Kidney capillary endothelial cell (primary cell): ENCODE data around the gene OR10J5.
"Not testable (repeated sequence)": the region's sequence is repeated elsewhere in the genome, so short reads cannot be mapped to it uniquely, and the experiment has no call there.

Experiments used
- DNase-seq: peaks from one replicate; pipeline ENCODE4 v3.0.0-alpha.2; 2018; ENCODE audit warnings: low spot score

Gene OR10J5, protein sequence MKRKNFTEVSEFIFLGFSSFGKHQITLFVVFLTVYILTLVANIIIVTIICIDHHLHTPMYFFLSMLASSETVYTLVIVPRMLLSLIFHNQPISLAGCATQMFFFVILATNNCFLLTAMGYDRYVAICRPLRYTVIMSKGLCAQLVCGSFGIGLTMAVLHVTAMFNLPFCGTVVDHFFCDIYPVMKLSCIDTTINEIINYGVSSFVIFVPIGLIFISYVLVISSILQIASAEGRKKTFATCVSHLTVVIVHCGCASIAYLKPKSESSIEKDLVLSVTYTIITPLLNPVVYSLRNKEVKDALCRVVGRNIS

DNA sequence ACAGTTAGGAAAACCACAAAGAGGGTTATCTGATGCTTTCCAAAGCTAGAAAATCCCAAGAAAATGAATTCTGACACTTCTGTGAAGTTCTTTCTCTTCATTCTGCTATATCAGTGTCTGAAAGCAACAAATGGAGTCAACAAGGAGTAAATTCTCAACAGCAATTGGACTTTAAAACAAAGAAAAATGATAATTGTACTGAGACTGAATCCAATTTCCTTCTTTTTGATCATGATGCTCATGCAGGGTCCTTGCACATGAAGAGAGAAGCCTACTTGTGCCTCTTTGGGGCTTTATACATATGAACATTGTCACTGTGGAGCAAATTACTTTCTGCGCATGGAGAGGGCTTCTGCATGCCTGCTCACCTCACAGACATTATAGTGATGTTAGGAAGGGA, at the start of gene OR10J5:
Gene OR10J5 (minus strand): TSS at position 101 of the 400 bp plus-strand sequence. CDS start 0 bp downstream, at position 101.
- DNase-seq, result no peak

- no peak for DNase-seq
Measured at GRCh38 chr1:159584536-159584935, 48.7 kb upstream of the OR10J5 start.

DNA sequence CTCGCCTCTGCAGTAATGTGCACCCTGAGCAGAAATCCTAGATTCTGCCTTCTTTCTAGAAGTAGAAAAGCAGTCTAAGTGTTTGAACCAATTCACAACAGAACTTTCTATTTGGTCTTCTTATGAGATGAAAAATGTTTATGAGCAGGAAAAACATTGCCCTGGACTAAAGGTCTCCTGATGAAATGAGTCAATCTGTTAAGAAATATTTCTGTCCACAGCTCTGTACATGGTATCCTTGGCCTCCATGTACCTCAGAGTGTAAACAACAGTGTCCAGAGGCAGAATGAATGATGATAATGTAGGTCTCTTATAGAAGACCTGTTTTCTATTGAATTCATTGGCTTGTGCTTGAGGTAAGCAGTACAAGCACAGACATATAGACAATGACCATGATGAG, 45.6 kb upstream of the OR10J5 start:
- no peak for DNase-seq

- DNase-seq, result no peak
Measured at GRCh38 chr1:159580340-159580739, 44.5 kb upstream of the OR10J5 start.

- DNase-seq, result no peak
Measured at GRCh38 chr1:159577446-159577845, 41.6 kb upstream of the OR10J5 start.

DNA sequence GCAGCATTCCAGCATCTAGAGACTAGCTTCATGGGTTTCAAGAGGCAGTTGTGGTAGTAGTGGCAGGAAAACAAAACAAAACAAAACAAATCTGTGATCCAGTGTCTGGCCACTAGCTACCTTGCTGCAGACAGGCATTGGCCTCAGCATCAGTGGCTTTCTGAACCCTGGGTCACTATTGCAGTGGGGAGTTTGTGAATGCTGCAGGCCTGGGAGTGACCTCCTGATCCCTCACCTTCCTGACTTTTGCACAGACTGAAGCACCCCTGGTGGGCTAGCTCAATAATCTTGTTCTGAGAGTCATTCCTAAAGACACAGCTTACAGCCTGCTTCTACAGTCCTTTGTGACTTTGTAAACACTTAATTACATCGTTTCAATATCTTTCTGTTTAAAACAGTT, 26.9 kb upstream of the OR10J5 start:
- DNase-seq, result no peak

DNA sequence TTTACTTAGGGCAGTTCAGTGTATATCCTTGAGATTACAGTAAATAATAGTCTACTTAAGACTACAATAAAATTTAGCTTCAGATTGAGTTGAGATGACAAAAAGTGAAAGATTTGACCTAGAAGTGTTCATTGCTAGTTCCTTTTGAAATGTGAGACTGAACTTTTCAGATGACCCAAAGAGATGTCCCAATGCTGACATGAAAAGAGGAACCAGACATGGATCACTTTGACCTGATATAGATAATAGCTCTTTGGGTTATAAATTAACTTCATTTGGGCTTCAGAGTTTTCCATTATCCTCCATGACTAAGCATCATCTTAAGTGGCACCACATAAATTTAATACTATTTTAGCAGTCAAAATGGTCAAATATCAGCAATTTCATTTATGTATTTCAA, 25.7 kb upstream of the OR10J5 start:
- DNase-seq, result no peak

GRCh38 chr1:159560599-159560998, 24.8 kb upstream of the OR10J5 start:
- no peak for DNase-seq

DNA sequence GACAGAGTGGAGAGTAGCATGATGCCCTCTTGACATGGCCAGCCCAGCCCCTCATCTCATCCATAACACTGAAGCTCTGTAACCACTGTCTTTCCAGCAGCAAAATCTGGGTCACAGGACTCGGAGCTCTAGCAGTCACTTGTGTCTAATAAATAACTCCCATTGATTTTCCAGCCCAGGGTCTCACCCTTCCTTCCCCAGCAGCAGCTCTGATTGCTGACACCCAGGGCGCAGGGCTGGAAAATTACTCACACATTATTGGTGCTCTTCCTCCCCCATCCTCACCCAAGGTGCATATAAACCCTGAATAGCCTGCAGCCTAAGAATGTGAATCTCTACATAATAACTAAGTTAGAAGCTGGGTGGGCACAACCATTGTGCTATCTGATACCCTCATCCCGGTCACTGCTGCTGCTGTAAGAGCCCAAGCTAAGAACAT, 21.1 kb upstream of the OR10J5 start:
- DNase-seq, result no peak

- no peak for DNase-seq
Measured at GRCh38 chr1:159554696-159555095, 18.9 kb upstream of the OR10J5 start.

GRCh38 chr1:159554261-159554660, 18.5 kb upstream of the OR10J5 start:
- DNase-seq, result no peak

DNA sequence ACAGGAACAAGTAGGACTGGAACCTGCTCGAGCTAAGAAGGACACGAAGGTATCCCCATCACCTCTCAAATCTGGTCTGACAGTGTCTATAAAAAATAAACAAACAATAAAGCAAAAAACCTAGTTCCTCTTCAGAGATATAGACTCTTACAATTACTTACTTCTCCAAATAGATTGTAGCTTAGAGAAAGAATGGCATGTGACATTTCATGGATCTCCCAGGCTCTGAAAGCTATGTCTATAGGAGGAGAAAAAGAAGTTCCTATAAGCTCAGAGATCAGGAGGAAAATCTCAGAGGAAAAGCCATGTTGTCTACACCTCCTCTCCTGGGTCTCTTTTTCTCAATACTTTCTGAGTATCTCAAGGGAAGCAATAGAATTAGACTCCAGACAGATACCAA, 12.3 kb upstream of the OR10J5 start:
- no peak for DNase-seq

DNA sequence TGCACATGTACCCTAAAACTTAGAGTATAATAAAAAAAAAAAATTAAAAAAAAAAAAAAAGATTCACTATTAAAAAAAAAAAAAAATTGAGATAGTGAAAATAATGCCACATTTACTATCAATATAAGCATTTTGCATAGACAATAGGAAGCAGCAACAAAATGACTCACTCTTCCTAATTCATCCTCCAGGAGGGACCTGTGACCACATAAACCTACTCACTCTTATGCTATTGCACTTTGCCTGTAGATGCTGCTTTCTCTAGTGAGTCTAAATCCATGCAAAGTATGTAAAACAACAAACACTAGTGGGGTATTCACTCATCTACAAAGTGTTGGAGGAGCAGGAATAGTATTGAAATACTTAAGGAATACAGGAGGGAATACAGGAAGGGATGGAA, 2.9 kb downstream of the OR10J5 start:
- no peak for DNase-seq

DNA sequence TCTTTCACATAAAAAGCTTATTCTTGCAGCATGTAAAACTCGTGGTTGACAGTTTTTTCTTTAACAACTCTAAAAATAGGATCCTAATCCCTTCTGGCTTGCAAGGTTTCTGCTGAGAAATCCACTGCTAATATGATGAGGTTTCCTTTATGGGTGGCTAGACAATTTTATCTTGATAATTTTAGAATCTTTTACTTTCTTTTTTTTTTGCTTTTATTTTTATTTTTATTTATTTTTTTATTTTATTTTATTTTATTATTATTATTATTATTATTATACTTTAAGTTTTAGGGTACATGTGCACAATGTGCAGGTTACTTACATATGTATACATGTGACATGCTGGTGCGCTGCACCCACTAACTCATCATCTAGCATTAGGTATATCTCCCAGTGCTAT, 11.0 kb downstream of the OR10J5 start:
- DNase-seq, result not testable (repeated sequence)

DNA sequence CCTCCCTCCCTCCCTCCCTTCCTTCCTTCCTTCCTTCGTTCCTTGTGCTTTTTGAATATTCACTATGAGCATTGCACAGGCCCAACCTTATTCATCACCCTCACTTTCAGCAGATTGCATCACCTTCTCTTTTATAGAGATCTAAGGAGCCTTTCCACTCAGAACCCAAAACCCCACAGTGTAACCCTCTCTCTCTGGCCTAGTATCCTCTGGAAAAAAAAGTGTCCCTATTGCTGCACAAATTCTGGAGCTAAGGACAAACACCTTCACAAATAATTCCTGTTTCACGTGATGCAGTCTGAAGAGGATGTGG, 25.6 kb downstream of the OR10J5 start:
- DNase-seq, result no peak

- DNase-seq, result no peak
Measured at GRCh38 chr1:159509440-159510228, 26.2 kb downstream of the OR10J5 start.

- no peak for DNase-seq
Measured at GRCh38 chr1:159508951-159509350, 26.9 kb downstream of the OR10J5 start.

GRCh38 chr1:159505676-159506075, 30.1 kb downstream of the OR10J5 start:
- no peak for DNase-seq

DNA sequence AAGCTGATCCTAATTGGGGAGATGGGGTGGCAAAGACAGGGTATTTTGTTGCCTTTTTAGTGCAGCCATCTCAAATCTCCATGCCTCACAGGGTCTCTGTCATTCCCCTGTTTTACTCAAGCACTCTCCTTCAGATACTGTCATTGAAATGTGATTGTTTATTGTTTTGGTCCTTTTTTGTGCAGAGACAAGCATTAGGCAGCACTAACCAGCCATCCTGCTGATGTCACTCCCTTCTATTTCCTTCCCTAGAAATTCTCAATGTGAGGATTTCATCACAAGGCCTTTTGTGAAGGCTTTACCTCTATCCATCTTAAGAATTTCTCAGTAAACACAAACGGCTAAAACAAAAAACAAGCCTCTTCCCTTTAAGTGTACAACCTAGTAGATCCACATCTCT, 34.7 kb downstream of the OR10J5 start:
- no peak for DNase-seq

GRCh38 chr1:159494513-159495210, 41.1 kb downstream of the OR10J5 start:
- DNase-seq, result not testable (repeated sequence)

- no peak for DNase-seq
Measured at GRCh38 chr1:159493354-159493753, 42.5 kb downstream of the OR10J5 start.

- DNase-seq, result peak; percentile 18
Measured at GRCh38 chr1:159492575-159493323, 43.1 kb downstream of the OR10J5 start.
